Thyroid gland (tissue), 4 donors: Measurements from ENCODE around the gene SYT9. TPM values are rescaled to one million over a fixed set of nuclear protein-coding genes. Genes with fewer than 3 reads are reported as not detected.

Experiments used
- DNase-seq, 2 donors: peaks; one replicate each; pipeline ENCODE4 v3.0.0-alpha.2; 2019
- H3K27ac ChIP-seq, 3 donors: fragments of 200-600 bp; sonication (generic); 1 replicate in 2 of 3; 2 replicates in 1 of 3; pipeline ENCODE4 v1.5.1; 2016 to 2019; ENCODE audit warnings: mild to moderate bottlenecking in 1 of 3, moderate library complexity in 1 of 3
- H3K27me3 ChIP-seq: fragments of 200-600 bp; sonication (generic); one replicate; pipeline ENCODE4 v1.5.1; 2019
- H3K36me3 ChIP-seq, 2 donors: fragments of 200-600 bp; sonication (generic); one replicate each; pipeline ENCODE4 v1.5.1; 2016 to 2019
- H3K4me1 ChIP-seq, 2 donors: fragments of 200-600 bp; sonication (generic); one replicate each; pipeline ENCODE4 v1.5.1; 2017 to 2019
- H3K4me3 ChIP-seq, 3 donors: fragments of 200-600 bp; sonication (generic); replicated peaks in 1 of 3; 1 replicate in 2 of 3; 2 replicates in 1 of 3; pipeline ENCODE4 v1.5.1; 2016; ENCODE audit warnings: mild to moderate bottlenecking in 1 of 3
- H3K9me3 ChIP-seq: fragments of 200-600 bp; sonication (generic); one replicate; pipeline ENCODE4 v1.5.1; 2017
- POLR2A ChIP-seq, 2 donors: fragments of 450-650 bp; IDR thresholded peaks; one replicate each; pipeline ENCODE4 v1.6.1; 2017; ENCODE audit warnings: antibody characterized with exemption in 2 of 2, mild to moderate bottlenecking in 2 of 2, moderate library complexity in 1 of 2
- WGBS, 2 donors: methylation state at CpG; one replicate each; pipeline ENCODE4 v1.1.5; 2017; 5-methylcytosine and 5-hydroxymethylcytosine counted together
- intact Hi-C: fragments of 100-400 bp; cut with DNase I; formaldehyde crosslinking; loops from one replicate; pipeline ENCODE4 v1.15.1; 2023
- total RNA-seq, 4 donors: library from RNA; depleted of rRNA; stranded (reverse); fragments of >200 nt; gene quantifications; one replicate each; pipeline ENCODE4 v1.2.3, GENCODE V29; 2016
- TF ChIP-seq, protein P1 (sequence below), 6 experiments: fragments of 200-600 bp in 3 of 6; fragments of 450-650 bp in 3 of 6; sonication (generic) in 3 of 6; IDR thresholded peaks; one replicate each; pipeline ENCODE4 v1.5.1; 2016 to 2019; ENCODE audit warnings: antibody characterized with exemption in 6 of 6, mild to moderate bottlenecking in 2 of 6, inconsistent platforms in 1 of 6, moderate library complexity in 1 of 6

SYT9 gene
- total RNA-seq, 4 donors from 2014 or later, result 1.3 to 7.6 (median 4.2) TPM

- intact Hi-C loops, result no loop called here
- H3K27me3 ChIP-seq, result no peaks in the 10 kb centered on the region
- WGBS, 2 donors, result 78 to 90% methylated on average over 2 of the region's 2 CpGs
- no peak overlapping the region for H3K4me3 ChIP-seq
- H3K36me3 ChIP-seq, result no peaks in the 10 kb centered on the region
- no peak overlapping the region for H3K27ac ChIP-seq
- TF ChIP-seq, protein P1, sequence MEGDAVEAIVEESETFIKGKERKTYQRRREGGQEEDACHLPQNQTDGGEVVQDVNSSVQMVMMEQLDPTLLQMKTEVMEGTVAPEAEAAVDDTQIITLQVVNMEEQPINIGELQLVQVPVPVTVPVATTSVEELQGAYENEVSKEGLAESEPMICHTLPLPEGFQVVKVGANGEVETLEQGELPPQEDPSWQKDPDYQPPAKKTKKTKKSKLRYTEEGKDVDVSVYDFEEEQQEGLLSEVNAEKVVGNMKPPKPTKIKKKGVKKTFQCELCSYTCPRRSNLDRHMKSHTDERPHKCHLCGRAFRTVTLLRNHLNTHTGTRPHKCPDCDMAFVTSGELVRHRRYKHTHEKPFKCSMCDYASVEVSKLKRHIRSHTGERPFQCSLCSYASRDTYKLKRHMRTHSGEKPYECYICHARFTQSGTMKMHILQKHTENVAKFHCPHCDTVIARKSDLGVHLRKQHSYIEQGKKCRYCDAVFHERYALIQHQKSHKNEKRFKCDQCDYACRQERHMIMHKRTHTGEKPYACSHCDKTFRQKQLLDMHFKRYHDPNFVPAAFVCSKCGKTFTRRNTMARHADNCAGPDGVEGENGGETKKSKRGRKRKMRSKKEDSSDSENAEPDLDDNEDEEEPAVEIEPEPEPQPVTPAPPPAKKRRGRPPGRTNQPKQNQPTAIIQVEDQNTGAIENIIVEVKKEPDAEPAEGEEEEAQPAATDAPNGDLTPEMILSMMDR (IDR thresholded peaks at IDR 0.05), result no peak
- no peak for TF ChIP-seq POLR2A (IDR thresholded peaks at IDR 0.05)
- peaks cover 8 to 20% of the 10 kb centered on the region in 2 donors for H3K4me1 ChIP-seq
- no peak for DNase-seq
- H3K9me3 ChIP-seq, result no peaks in the 10 kb centered on the region
Measured at GRCh38 chr11:7454854-7455253, 203.2 kb downstream of the SYT9 start.

GRCh38 chr11:7457211-7457610 is 205.5 kb downstream of the SYT9 start:
- no peak overlapping the region for H3K27ac ChIP-seq
- intact Hi-C loops, result no loop called here

DNA sequence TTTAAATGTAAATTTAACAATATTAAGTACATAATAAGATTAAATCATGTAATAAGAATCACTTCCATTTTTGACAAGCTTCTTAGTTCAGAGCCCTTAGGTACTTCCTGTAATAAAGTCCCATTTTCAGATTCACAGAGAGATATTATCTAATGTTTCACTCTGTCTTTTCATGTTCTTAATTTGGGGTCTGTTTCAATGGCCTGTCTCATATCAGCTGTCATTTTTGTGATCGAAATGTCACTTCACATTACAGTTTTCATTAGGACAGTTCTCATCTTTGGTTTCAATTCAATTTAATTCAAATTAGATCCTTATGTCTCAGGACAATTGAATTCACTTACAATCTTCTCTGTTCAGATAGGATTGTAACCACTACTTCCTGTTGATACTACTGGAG is 211.0 kb downstream of the SYT9 start:
- intact Hi-C loops, result no loop called here
- Histone ChIP-seq H3K4me1 (peaks cover 0 to under 1% of the 10 kb centered on the region in 2 donors), H3K27me3 (no peaks in the 10 kb centered on the region), H3K27ac (no peak overlapping the region), H3K36me3 (no peaks in the 10 kb centered on the region), H3K4me3 (no peak overlapping the region), H3K9me3 (no peaks in the 10 kb centered on the region)
- TF ChIP-seq POLR2A (IDR thresholded peaks at IDR 0.05), result no peak
- TF ChIP-seq, protein P1 (IDR thresholded peaks at IDR 0.05), result no peak
- DNase-seq, result no peak
- WGBS, 2 donors, result 87 to 96% methylated on average over 1 of the region's 1 CpG

More at GRCh38 chr11:7457211-7457610, 205.5 kb downstream of the SYT9 start:
- no peaks in the 10 kb centered on the region for H3K36me3 ChIP-seq
- no peaks in the 10 kb centered on the region for H3K9me3 ChIP-seq
- TF ChIP-seq, protein P1 (IDR thresholded peaks at IDR 0.05), result no peak
- no peak for TF ChIP-seq POLR2A (IDR thresholded peaks at IDR 0.05)
- WGBS, 2 donors, result 53 to 58% methylated on average over 1 of the region's 1 CpG
- peaks cover 6 to 15% of the 10 kb centered on the region in 2 donors for H3K4me1 ChIP-seq
- H3K4me3 ChIP-seq, result no peak overlapping the region
- H3K27me3 ChIP-seq, result no peaks in the 10 kb centered on the region
- peak; percentile 44 to 48 for DNase-seq

DNA sequence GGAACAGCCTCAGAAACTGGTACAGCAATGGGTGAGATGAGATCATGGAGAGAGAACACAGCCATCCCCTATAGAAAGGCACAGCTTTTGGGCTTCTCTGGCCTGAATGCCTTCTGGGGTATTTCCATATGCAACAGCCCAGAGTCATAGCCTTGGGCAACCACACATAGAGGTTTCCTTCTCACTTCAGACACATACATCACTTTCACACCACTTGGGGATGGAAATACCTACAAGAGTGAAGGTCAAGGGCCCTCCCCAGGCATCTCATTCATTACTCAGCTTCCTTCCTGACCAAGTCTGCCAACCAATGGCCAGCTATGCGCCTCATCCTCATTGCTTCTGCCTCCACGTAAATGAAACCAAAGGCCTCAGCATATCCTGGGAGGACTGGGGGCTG is 215.9 kb downstream of the SYT9 start:
- intact Hi-C loops, result no loop called here
- Histone ChIP-seq H3K36me3 (no peaks in the 10 kb centered on the region), H3K9me3 (no peaks in the 10 kb centered on the region), H3K27ac (no peak overlapping the region), H3K27me3 (no peaks in the 10 kb centered on the region), H3K4me3 (no peak overlapping the region), H3K4me1 (no peaks in the 10 kb centered on the region)
- TF ChIP-seq, protein P1 (IDR thresholded peaks at IDR 0.05), result no peak
- TF ChIP-seq POLR2A (IDR thresholded peaks at IDR 0.05), result no peak
- WGBS, 2 donors, result 79 to 98% methylated on average over 2 of the region's 2 CpGs
- no peak for DNase-seq

- no peak overlapping the region for H3K27ac ChIP-seq
- no peak for DNase-seq
- H3K4me3 ChIP-seq, result no peak overlapping the region
- TF ChIP-seq, protein P1 (IDR thresholded peaks at IDR 0.05), result no peak
- TF ChIP-seq POLR2A (IDR thresholded peaks at IDR 0.05), result no peak
- H3K4me1 ChIP-seq, result no peaks in the 10 kb centered on the region
- WGBS, 2 donors, result 96 to 99% methylated on average over 5 of the region's 5 CpGs
- intact Hi-C loops, result no loop called here
- no peaks in the 10 kb centered on the region for H3K9me3 ChIP-seq
- no peaks in the 10 kb centered on the region for H3K27me3 ChIP-seq
- no peaks in the 10 kb centered on the region for H3K36me3 ChIP-seq
Measured at GRCh38 chr11:7469351-7469865, 217.7 kb downstream of the SYT9 start.
